ENCODE results near the gene GNAL.

Gene GNAL

DNA sequence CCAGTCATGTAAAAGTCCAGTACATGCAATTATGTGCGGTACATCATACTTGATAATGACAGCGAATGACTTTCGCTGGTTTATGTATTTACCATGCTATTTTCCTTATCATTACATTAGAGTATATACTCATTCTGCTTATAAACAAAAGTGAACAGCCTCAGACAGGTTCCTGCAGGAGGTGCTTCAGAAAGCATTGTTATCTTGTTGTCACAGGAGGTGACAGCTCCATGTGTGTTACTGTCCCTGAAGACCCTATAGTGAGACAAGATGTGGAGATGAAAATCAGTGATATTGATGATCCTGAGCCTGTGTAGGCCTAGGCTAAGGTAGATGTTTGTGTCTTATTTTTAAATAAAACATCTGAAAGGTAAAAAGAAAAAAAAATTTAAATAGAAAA lies 234.4 kb downstream of the GNAL start:
- no peak for DNase-seq

DNA sequence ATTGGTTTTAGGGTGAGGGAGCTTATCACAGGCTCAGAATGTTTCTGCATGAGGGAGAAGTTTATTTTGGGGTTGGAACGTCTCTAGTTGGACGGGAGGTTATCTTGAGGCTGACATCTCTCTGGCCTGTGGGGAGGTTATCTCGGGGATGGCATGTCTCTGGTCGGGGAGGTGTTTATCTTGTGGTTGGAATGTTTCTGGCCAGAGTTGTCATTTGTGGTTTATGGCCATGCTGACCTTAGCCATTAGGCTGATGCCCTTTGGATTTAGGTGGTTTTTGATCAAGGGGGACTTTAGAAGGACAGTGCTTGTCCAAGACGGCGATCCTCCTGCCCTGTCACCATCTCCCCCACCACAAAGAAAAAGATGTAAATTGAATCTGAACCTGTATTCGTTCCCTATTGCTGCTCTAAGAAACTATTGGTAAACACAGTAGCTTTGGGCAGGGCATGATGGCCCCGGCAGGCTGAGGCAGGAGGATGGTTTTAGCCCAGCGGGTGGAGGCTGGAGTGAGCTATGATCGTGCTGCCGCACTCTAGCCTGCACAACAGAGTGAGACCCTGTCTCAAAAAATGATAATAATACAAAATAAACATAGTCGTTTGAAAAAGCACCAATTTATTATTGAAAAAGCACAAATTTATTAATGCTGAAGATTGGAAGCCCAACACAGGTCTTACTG lies 236.9 kb downstream of the GNAL start:
- no peak for DNase-seq

DNA sequence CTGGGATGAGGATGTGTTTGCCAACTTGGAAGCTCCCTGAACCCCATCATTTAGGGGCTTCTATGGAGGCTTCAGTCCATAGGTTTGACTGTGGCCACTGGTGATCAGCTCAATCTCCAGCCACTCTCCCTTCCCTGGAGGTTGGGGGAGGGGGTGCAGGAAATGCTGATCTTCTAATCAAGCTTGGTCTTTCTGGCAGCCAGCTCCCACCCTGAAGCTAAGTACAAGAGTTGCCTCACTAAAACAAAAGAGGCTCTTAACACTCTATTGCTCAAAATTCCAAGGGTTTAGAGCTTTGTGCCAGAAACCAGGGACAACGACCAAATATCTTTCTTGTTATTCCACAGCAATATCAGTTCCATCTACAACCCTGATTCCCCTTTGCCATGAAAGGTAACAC lies 238.4 kb downstream of the GNAL start:
- DNase-seq: no peak

DNA sequence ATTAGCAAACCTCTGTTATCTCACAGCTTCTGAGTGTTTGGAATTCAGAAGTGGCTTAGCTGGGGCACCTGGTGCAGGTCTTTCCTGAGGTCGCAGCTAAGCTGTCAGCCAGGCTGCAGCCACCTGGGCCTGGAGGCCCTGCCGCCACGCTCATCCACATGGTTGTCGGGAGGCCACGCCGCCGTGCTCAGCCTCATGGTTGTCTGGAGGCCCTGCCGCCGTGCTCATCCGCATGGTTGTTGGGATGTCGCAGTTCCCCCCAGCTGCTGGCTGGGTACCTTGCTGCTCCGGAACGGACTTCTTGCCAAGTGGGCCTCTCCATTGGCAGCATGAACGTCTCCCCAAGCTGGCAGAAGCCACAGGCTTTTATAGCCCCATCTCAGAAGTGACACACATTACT lies 243.3 kb downstream of the GNAL start:
- no peak for DNase-seq
